Esophagus squamous epithelium (tissue), 4 donors: ENCODE results near the gene TRIM47.

Experiments
- CTCF ChIP-seq, 6 experiments: fragments of 450-650 bp in 4 of 6; fragments of 200-600 bp in 2 of 6; sonication (generic) in 2 of 6; IDR thresholded peaks; one replicate each; pipeline ENCODE4 v1.5.1; 2016 to 2019; ENCODE audit warnings: antibody characterized with exemption in 6 of 6, mild to moderate bottlenecking in 4 of 6, moderate library complexity in 4 of 6
- POLR2A ChIP-seq, 4 donors: fragments of 450-650 bp; IDR thresholded peaks; one replicate each; pipeline ENCODE4 v1.6.1; 2017; ENCODE audit warnings: antibody characterized with exemption in 4 of 4, mild to moderate bottlenecking in 4 of 4, moderate library complexity in 3 of 4

DNA sequence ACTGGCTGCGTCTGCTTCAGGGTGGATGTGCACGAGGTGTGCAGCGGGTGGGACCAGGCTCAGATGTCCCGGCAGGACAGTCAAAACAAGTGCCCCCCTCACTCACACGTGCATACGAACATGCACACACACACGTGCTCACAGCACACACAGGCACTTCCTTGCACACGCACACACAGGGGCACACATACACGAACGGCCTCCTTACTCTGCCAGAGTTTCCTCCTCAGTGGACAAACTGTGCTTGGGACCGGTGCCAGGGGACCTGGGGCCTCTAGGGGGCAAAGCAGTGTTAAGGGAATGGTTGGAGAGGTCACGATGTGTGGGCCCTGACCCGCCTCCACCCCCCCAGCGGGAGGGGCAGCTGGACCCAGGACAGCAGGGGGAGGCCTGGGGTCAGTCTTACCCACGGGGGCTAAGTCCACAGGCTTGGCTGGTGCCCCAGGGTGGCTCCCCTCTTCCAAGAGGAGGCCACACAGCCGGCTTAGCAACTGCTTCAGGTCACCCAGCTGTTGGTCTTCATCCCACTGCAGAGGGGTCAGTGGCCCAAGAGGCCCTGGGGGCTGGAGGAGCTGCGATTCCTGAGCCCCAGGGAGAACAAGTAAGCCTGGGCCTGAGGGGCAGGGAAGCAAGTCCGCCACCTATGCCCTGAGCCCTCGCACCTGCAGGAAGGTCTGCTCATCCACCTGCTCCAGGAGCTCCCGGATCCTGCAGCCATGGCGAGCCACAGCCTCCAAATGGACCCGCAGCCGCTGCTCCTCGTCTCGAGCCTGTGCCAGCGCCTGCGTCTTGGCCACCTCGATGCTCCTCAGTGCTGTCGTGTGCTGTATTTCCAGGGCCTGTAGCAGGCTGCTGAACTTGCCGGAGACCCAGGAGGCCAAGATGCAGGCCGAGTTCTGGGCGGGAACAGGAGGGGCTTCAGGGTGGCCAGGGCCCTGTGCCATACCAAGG is 13.5 kb upstream of the TRIM47 start:
- TF ChIP-seq POLR2A (IDR thresholded peaks at IDR 0.05) (no peak), CTCF (IDR thresholded peaks at IDR 0.05) (no peak)
